Fibroblast of the conjunctiva (primary cell): ENCODE measurements around the gene EMC10.
"Not testable (repeated sequence)": the region's sequence is repeated elsewhere in the genome, so short reads cannot be mapped to it uniquely, and the experiment has no call there.

Experiments
- DNase-seq: peaks from one replicate; pipeline ENCODE4 v3.0.0-alpha.2; 2010; ENCODE audit warnings: low read depth

The EMC10 gene

GRCh38 chr19:50514346-50515167 is 38.2 kb downstream of the EMC10 start:
- no peak for DNase-seq

- no peak for DNase-seq
Observed at GRCh38 chr19:50515168-50515561, 38.9 kb downstream of the EMC10 start.

GRCh38 chr19:50516456-50516855 is 40.1 kb downstream of the EMC10 start:
- DNase-seq: no peak

DNA sequence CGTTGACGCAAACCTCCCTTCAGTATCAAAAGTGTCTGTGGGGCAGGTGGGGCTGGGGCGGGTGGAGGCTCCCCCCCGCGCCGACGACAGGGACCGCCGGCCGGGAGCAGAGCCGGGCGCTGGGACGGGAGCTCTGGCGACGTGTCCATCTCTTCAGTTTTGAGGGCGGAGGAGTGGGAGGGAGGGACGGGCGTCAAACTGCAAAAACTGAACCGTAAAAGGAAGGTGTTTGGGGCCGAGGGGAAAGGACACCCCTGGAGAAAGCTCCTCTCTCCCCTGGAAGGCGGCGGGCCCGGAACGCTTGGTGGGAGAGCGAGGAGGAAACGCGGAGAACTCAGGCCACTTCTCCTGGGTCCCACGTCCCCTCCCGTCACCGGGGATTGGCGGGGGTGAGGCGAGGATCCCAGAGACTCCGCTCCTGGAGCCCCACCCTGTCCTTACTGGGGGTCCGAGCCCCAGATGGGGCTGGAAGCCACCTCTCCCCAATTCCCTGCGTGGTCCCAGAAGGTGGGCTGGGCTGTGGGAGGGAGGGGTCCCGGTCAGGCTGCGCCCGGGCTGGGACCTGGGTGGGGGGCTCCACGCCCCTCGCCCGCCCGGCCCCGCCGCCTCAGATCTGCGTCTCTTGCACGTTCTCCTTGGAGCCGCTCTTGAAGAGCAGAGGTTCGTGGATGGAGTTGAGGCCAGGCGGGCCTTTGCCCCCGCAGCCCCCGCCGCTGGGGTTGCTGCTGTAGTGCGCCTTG is 40.8 kb downstream of the EMC10 start:
- no peak for DNase-seq

- no peak for DNase-seq
Observed at GRCh38 chr19:50517704-50518075, 41.4 kb downstream of the EMC10 start.

- no peak for DNase-seq
Observed at GRCh38 chr19:50518091-50519005, 42.0 kb downstream of the EMC10 start.

- DNase-seq: no peak
Observed at GRCh38 chr19:50519006-50519575, 42.8 kb downstream of the EMC10 start.

DNA sequence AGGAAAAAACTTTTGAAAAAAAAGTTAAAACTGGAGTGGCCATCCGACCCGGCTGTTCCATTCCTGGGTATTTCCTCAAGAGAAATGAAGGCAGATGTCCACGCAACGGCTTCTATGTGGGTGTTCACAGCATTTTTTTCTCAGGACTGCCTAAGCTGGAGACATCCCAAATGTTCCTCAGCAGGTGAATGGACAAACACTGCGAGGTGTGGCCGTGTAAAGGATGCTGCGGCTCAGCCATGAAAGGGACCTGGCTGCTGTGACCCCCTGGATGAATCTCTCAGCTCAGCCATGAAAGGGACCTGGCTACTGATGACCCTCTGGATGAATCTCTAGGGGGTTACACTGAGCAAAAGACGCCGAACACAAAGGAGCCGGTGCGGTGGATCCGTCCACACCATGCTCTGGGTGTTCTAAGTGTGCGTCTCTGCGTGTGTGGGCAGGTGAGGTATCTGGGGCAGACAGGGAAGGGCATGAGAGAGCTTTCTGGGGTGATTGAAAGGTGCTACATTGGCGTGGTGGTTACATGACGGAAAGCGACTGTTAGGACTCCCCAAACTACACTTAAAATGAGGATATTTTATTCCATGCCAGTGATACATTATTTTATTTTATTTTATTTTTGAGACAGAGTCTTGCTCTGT is 44.6 kb downstream of the EMC10 start:
- no peak for DNase-seq

GRCh38 chr19:50522881-50523280 is 46.6 kb downstream of the EMC10 start:
- no peak for DNase-seq

DNA sequence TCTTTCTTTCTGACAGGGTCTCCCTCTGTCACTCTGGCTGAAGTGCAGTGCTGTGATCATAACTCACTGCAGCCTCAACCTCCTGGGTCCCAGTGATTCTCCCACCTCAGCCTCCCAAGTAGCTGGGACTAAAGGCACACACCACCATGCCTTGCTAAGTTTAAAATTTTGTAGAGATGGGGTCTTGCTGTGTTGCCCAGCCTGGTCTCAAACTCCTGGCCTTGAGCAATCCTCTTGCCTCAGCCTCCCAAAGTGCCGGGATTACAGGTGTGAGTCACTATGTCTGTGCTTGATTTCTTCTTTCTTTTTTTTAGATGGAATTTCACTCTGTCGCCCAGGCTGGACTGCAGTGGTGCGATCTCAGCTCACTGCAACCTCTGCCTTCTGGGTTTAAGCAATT is 51.7 kb downstream of the EMC10 start:
- DNase-seq: not testable (repeated sequence)

DNA sequence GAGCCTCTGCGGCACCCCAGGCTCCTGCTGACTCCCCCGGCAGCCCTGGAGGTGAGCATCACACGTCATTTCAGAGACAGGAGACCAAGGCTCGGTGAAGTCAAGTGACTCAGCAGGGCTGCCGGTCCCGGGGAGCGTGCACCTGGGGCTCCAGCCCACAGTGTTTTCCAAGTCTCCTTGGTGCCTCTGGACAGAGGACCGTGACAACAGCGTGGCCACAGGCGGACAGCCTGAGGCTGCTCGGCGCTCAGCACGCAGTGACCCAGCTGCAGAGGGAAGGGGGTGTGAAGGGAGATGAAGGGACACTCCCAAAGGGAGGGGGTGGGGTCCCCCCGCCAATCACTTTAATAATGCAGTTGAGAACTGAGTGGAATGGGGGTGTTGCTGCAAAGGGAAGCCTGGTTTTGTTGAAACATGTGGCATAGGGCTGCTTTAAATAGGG is 54.9 kb downstream of the EMC10 start:
- no peak for DNase-seq

- DNase-seq: no peak
Observed at GRCh38 chr19:50532952-50533351, 56.6 kb downstream of the EMC10 start.

DNA sequence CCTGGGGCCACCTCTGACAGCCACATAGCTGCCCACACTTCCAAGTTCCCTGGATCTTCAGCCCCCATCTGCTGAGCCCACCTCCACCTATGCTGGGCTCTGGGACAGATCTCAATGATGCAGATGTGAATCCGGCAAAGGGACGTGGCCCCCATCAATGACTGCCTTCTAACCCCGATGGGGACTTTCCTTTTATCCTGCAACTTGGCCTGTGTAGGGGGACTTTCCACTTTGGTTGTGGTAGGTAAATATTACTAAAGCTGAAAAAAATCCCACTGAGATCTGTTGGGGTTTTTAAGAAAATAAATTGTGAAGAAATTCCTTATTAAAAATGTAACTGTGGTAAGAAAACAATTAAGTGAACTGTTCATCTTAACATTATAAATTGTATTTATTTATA is 58.2 kb downstream of the EMC10 start:
- DNase-seq: no peak

GRCh38 chr19:50535672-50536187 is 59.4 kb downstream of the EMC10 start:
- DNase-seq: no peak

DNA sequence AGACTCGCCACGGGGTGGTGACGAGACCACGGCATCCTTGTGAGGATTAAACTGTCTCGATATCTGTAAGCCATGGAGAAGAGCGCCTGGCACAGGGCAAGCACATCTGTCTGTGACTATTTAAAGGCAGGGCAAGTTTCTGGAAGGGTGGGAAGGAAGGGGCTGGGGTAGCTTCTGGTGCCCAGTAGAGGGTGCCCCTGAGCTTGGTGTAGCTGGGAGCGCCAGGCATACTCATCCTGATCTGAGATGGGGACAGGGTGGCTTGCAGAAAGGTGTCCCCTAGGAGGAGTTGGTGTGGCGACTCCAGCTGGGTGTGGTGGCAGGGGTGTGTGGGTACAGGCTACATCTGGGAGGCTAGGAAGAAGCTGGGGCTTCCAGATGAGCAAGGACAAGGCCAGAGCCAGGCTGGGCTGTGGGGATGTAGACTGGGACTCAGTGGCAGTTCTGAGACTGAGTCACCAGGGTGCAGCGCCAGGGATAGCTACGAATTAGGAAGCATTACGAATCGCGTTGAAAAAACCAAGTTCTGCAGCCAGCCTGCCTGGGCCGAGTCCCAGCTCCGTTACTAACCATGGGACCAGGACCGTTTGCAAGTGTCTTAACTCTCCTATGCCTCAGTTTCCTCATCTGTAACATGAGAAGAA is 60.5 kb downstream of the EMC10 start:
- DNase-seq: no peak

DNA sequence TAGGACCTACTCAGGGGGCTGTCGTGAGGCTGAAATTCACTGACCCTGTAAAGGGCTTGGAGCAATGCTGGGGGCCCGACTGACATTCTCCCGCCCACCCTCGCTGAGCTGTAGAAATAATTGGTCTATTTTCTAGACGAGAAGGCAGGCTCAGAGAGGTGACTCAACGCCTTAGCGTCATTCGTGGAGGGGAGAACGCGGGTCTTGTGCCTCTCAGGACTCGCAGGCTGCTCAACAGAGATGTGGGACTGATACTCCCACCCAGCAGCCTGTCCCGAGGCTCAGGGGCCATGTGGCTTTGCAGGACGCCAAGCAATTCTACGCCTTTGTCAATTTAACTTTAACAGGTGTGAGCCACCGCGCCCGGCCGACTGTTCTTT is 61.0 kb downstream of the EMC10 start:
- DNase-seq: no peak

GRCh38 chr19:50537769-50538230 is 61.5 kb downstream of the EMC10 start:
- DNase-seq: peak; percentile 47
